Neural crest cell (in vitro differentiated cells): Measurements from ENCODE around the gene KLF11. TPM values are rescaled to one million over a fixed set of nuclear protein-coding genes. Genes with fewer than 3 reads are reported as not detected.

Experiments used
- DNase-seq: peaks from one replicate; pipeline ENCODE4 v3.0.0; 2021; ENCODE audit warnings: low read depth, mixed read lengths, low spot score
- H3K27ac Mint-ChIP-seq: one replicate; pipeline ENCODE4 v1.8.0; 2021; ENCODE audit warnings: mild to moderate bottlenecking, mixed read lengths; ENCODE audit not compliant: unreplicated experiment
- H3K27me3 Mint-ChIP-seq: 2 replicates; pipeline ENCODE4 v1.8.0; 2021; ENCODE audit warnings: low read depth, mild to moderate bottlenecking, mixed read lengths
- H3K36me3 Mint-ChIP-seq: 2 replicates; pipeline ENCODE4 v1.8.0; 2021; ENCODE audit warnings: low read depth, mild to moderate bottlenecking, mixed read lengths
- H3K4me1 Mint-ChIP-seq: 2 replicates; pipeline ENCODE4 v1.8.0; 2021; ENCODE audit warnings: mixed read lengths
- H3K4me3 Mint-ChIP-seq: one replicate; pipeline ENCODE4 v1.8.0; 2021; ENCODE audit warnings: mild to moderate bottlenecking, mixed read lengths
- H3K9me3 Mint-ChIP-seq: 2 replicates; pipeline ENCODE4 v1.8.0; 2021; ENCODE audit warnings: mixed read lengths
- CTCF ChIP-seq: fragments of 200-600 bp; sonication (generic); conservative IDR thresholded peaks from 2 replicates; pipeline ENCODE4 v1.5.0; 2021; ENCODE audit warnings: antibody characterized with exemption, mild to moderate bottlenecking
- total RNA-seq: library from RNA; stranded (reverse); gene quantifications from 2 replicates; pipeline ENCODE4 v1.2.1, GENCODE V29; 2021

Gene KLF11
- total RNA-seq, 1 donor from 2014 or later = 8.2 TPM

- no peaks in the 10 kb centered on the region for H3K36me3 Mint-ChIP-seq
- no peak for DNase-seq
- no peaks in the 10 kb centered on the region for H3K9me3 Mint-ChIP-seq
- H3K4me1 Mint-ChIP-seq = no peaks in the 10 kb centered on the region
- H3K27ac Mint-ChIP-seq = no peak overlapping the region
- H3K27me3 Mint-ChIP-seq = no peaks in the 10 kb centered on the region
- no peak overlapping the region for H3K4me3 Mint-ChIP-seq
- no peak for TF ChIP-seq CTCF
Measured at GRCh38 chr2:10006236-10007161, 36.9 kb upstream of the KLF11 start.

- no peaks in the 10 kb centered on the region for H3K4me1 Mint-ChIP-seq
- no peak overlapping the region for H3K4me3 Mint-ChIP-seq
- H3K9me3 Mint-ChIP-seq = no peaks in the 10 kb centered on the region
- no peak for DNase-seq
- H3K27me3 Mint-ChIP-seq = no peaks in the 10 kb centered on the region
- TF ChIP-seq CTCF = no peak
- H3K27ac Mint-ChIP-seq = no peak overlapping the region
- no peaks in the 10 kb centered on the region for H3K36me3 Mint-ChIP-seq
Measured at GRCh38 chr2:10007435-10007834, 35.9 kb upstream of the KLF11 start.

GRCh38 chr2:10007921-10008808 is 35.2 kb upstream of the KLF11 start:
- no peaks in the 10 kb centered on the region for H3K36me3 Mint-ChIP-seq
- no peaks in the 10 kb centered on the region for H3K27me3 Mint-ChIP-seq
- H3K4me1 Mint-ChIP-seq = no peaks in the 10 kb centered on the region
- no peak for TF ChIP-seq CTCF
- no peak overlapping the region for H3K4me3 Mint-ChIP-seq
- no peak overlapping the region for H3K27ac Mint-ChIP-seq
- no peaks in the 10 kb centered on the region for H3K9me3 Mint-ChIP-seq
- DNase-seq = no peak

GRCh38 chr2:10008809-10009176 is 34.6 kb upstream of the KLF11 start:
- DNase-seq = no peak
- Mint-ChIP-seq H3K9me3 (no peaks in the 10 kb centered on the region), H3K27me3 (no peaks in the 10 kb centered on the region), H3K4me3 (no peak overlapping the region), H3K27ac (no peak overlapping the region), H3K4me1 (no peaks in the 10 kb centered on the region), H3K36me3 (no peaks in the 10 kb centered on the region)
- no peak for TF ChIP-seq CTCF

GRCh38 chr2:10009271-10009810 is 34.0 kb upstream of the KLF11 start:
- no peak overlapping the region for H3K4me3 Mint-ChIP-seq
- no peaks in the 10 kb centered on the region for H3K36me3 Mint-ChIP-seq
- H3K27ac Mint-ChIP-seq = no peak overlapping the region
- H3K9me3 Mint-ChIP-seq = no peaks in the 10 kb centered on the region
- H3K27me3 Mint-ChIP-seq = no peaks in the 10 kb centered on the region
- no peaks in the 10 kb centered on the region for H3K4me1 Mint-ChIP-seq
- no peak for TF ChIP-seq CTCF
- no peak for DNase-seq
